A673 (cell line): ENCODE data around the gene ZWILCH.

Source experiments
- CTCF ChIP-seq: fragments of 300-800, 200-600 bp; sonication (generic); conservative IDR thresholded peaks from 2 replicates; pipeline ENCODE4 v1.5.1; 2017; ENCODE audit warnings: low read depth, mild to moderate bottlenecking, antibody characterized with exemption, low read length, moderate library complexity, mixed read lengths
- EZH2 ChIP-seq: fragments of 200-600 bp; sonication (generic); IDR thresholded peaks from 2 replicates; pipeline ENCODE4 v1.6.1; 2017; ENCODE audit warnings: borderline replicate concordance, low read depth, mild to moderate bottlenecking, mixed read lengths, antibody characterized with exemption, low read length; ENCODE audit not compliant: poor library complexity, severe bottlenecking

- TF ChIP-seq CTCF = no peak
- no peak for TF ChIP-seq EZH2
Observed at GRCh38 chr15:66595931-66596545, 90.9 kb downstream of the ZWILCH start.
